Measurements from ENCODE around the gene XPO4.
A peak's percentile ranks its signal among the peaks of the same experiment; 100 is the strongest.

XPO4 gene

GRCh38 chr13:20775961-20776360 is 126.6 kb downstream of the XPO4 start:
- Histone ChIP-seq H3K27ac (replicated peaks) (no peak overlapping the region), H3K27me3 (ENCODE audit: insufficient read depth, poor library complexity, severe bottlenecking) (no peaks in the 10 kb centered on the region), H3K4me3 (replicated peaks; ENCODE audit: insufficient read depth, low read length) (no peak overlapping the region)
- DNase-seq (ENCODE audit: low read depth in 1 of 2, low spot score in 1 of 2) = no peak
- TF ChIP-seq SPI1 (IDR thresholded peaks at IDR 0.05; ENCODE audit: borderline replicate concordance, low read depth) = no peak
- no peak for TF ChIP-seq REST (IDR thresholded peaks at IDR 0.05; ENCODE audit: insufficient replicate concordance, low read depth)
- TF ChIP-seq GABPA (IDR thresholded peaks at IDR 0.05; ENCODE audit: low read depth) = no peak
- no peak for TF ChIP-seq CTCF (IDR thresholded peaks at IDR 0.05; ENCODE audit: insufficient read depth, low read length)
- no peak for TF ChIP-seq POLR2AphosphoS5 (IDR thresholded peaks at IDR 0.05; ENCODE audit: low read depth)

GRCh38 chr13:20774746-20775145 is 127.8 kb downstream of the XPO4 start:
- no peaks in the 10 kb centered on the region for H3K27me3 ChIP-seq (ENCODE audit: insufficient read depth, poor library complexity, severe bottlenecking)
- TF ChIP-seq POLR2AphosphoS5 (IDR thresholded peaks at IDR 0.05; ENCODE audit: low read depth) = no peak
- TF ChIP-seq SPI1 (IDR thresholded peaks at IDR 0.05; ENCODE audit: borderline replicate concordance, low read depth) = no peak
- no peak for TF ChIP-seq GABPA (IDR thresholded peaks at IDR 0.05; ENCODE audit: low read depth)
- no peak for TF ChIP-seq CTCF (IDR thresholded peaks at IDR 0.05; ENCODE audit: insufficient read depth, low read length)
- TF ChIP-seq REST (IDR thresholded peaks at IDR 0.05; ENCODE audit: insufficient replicate concordance, low read depth) = no peak
- no peak for DNase-seq (ENCODE audit: low read depth in 1 of 2, low spot score in 1 of 2)
- no peak overlapping the region for H3K4me3 ChIP-seq (replicated peaks; ENCODE audit: insufficient read depth, low read length)
- H3K27ac ChIP-seq (replicated peaks) = no peak overlapping the region

- no peaks in the 10 kb centered on the region for H3K27me3 ChIP-seq (ENCODE audit: insufficient read depth, poor library complexity, severe bottlenecking)
- peak within 1 kb of the TSS; percentile 60 for H3K4me3 ChIP-seq (replicated peaks; ENCODE audit: insufficient read depth, low read length)
- peak within 1 kb of the TSS; percentile 97 for H3K27ac ChIP-seq (replicated peaks)
- DNase-seq (ENCODE audit: low read depth in 1 of 2, low spot score in 1 of 2) = peak; percentile 90 to 94
- TF ChIP-seq CTCF (IDR thresholded peaks at IDR 0.05; ENCODE audit: insufficient read depth, low read length) (no peak), SPI1 (IDR thresholded peaks at IDR 0.05; ENCODE audit: borderline replicate concordance, low read depth) (no peak; the same call in 1 of the 2 replicates), GABPA (IDR thresholded peaks at IDR 0.05; ENCODE audit: low read depth) (peak; percentile 17; the same call in 1 of the 2 replicates), POLR2AphosphoS5 (IDR thresholded peaks at IDR 0.05; ENCODE audit: low read depth) (peak; percentile 92), REST (IDR thresholded peaks at IDR 0.05; ENCODE audit: insufficient replicate concordance, low read depth) (peak; percentile 33)
Measured at GRCh38 chr13:20773194-20774080, 129.1 kb downstream of the XPO4 start, which contains the start of gene EEF1AKMT1. EEF1AKMT1 (minus strand) TSS chr13:20773961; CDS start chr13:20757598, 16,363 bp downstream.
